Mucosa of gallbladder (tissue), 1 donor: ENCODE measurements around the gene SRI. TPM values are rescaled to one million over a fixed set of nuclear protein-coding genes. Genes with fewer than 3 reads are reported as not detected.
"Not testable (repeated sequence)": the region's sequence is repeated elsewhere in the genome, so short reads cannot be mapped to it uniquely, and the experiment has no call there.

Experiments used
- DNase-seq: peaks from one replicate; pipeline ENCODE4 v3.0.0-alpha.2; 2020; ENCODE audit warnings: low spot score
- total RNA-seq: library from RNA; stranded (reverse); gene quantifications from one replicate; pipeline ENCODE4 v1.2.1, GENCODE V29; 2021
- donor health status: DM: no; HTN: no; CAD: no.

SRI gene
- total RNA-seq, 1 donor from 2014 or later = 77.8 TPM

DNA sequence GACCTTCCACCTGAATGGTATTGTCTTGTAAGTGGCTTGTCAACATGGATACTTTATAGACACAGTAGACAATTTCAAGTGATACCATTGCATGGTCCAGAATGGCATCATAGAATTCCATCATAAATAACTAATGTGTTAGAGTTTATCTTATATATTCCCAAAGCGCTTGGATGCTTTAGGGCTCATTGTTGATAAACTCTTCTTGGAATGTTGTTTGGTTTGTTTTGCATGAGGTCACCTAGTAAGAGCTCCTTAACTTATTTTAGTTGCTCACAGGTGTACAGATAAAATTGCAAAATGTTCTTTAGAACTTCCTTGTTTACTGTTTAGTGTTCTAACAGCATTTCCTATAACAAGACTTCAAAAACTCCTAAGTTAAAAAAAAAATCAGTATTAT lies 36.8 kb downstream of the SRI start:
- no peak for DNase-seq

DNA sequence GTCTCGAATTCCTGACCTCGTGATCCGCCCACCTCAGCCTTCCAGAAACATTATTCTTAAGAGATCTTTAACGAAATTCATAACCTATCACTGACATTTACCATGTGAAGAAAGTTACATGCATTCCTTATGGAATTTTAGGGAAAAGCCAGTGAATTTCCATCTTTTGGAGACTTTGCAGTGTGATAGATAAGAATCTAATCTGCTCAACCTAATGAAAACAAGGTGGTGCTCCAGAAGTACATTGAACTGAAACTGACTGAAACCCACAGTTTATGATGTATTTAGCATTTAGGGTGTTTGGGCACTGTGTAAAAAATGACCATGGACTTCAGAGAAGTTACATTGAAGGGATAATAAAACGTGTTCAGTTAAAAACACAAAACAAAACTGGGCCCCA lies 43.6 kb downstream of the SRI start:
- DNase-seq = no peak

DNA sequence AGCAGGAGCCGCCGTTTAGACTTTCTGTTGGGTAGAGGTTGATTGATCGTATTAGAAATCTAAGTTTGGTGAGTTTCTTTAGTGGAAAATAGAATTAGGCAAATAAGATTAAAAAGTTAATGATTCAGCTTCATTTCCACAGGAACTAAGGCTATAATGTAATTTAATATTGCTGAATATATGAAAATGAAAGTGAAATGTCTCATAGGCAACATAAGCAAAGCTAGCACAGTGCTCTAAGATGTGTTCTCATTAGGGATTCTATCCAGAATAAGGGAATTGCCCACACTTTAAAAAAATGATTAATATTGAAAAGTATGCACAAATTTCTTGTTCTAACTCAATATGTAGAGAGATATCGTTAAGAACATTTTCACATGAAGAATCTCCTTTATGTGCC lies 47.0 kb downstream of the SRI start:
- DNase-seq = no peak

DNA sequence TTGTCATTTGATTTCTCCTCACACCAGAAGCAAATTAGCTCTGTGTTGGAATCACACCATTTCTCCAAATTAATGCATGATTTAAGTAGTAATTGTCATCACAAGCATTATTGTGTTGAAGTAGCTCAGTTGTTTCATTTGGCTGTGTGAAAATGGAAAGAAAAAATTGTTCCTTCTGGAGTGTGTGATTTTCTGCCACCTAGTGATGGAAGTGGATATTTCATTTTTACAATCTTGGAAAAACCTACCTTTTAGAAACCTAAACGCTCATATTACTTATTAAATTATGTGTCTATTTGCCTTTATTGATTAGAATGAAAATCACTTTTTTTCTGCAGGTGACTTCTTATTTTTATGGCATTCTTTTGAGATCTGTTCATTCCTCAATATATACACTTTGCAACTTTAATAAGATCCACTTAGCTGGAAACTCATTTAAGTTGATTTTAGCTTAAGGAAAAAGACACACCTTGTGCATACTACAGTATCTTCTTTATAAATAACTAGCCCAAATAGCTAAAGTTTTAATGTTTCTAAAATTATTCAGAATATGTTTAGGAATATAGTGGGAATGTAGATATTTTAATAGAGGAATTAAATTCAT lies 50.0 kb downstream of the SRI start:
- DNase-seq = no peak

DNA sequence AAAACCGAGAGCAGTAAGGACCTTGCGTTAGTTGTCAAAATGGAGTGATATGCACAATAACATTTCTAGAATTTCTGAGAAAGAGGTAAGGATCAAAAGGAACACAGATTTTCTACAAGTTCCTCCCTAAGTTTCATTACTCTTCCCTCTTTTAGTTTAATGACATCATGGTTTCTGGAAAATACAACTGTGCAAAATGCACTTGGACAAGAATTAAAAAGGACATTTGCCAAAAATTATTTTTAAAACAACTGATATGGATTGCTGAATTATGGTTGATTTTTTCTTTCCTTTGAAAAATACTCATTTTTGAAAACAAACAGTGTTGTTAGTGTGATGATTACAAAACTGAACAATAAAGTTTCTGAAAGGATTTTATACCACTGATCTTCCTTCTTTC lies 52.1 kb downstream of the SRI start:
- no peak for DNase-seq

DNA sequence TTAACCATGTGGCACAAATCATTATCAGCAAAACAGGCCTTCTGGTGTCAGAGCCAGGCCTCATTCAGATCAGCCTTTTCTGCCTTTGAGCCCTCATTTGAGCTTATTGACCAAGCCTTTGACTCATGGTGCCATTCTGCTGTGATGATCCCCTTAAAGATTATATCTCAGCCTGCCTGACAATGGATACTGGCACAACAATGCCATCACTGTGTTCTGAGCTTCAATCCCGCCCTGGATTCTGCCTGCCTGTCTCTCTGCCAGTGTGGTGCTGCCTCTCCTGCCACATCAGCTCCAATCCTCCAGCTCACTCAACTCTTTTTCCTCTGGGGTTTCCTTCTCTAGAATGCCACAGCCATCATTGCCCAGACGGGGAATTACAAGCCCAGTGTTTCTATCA lies 52.6 kb downstream of the SRI start:
- no peak for DNase-seq

DNA sequence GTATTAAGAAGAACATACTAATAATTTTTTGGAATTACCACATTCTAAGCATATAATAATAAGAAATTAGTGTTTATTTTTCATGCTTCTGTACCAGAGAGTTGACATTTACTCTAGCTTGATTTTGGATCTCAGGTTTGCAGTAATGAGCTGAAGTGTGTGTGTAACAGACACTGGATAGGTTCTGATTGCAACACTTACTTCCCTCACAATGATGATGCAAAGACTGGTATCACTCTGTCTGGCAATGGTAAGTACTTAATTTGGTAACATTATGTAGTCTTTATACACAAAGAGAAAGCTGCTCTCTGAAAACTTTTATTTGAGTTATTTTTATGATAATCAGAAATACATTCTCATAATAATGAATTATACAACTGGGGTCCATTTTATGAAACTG lies 54.1 kb downstream of the SRI start:
- DNase-seq = no peak

DNA sequence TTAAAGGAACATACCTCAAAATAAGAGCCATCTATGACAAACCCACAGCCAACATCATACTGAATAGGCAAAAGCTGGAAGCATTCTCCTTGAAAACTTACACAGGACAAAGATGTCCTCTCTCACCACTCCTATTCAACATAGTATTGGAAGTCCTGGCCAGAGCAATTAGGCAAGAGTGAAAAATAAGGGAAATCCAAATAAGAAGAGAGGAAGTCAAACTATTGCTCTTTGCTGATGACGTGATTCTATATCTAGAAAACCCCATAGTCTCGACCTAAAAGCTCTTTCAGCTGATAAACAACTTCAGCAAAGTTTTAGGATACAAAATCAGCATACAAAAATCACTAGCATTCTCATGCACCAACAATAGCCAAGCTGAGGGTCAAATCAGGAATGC lies 60.1 kb downstream of the SRI start:
- DNase-seq = not testable (repeated sequence)

DNA sequence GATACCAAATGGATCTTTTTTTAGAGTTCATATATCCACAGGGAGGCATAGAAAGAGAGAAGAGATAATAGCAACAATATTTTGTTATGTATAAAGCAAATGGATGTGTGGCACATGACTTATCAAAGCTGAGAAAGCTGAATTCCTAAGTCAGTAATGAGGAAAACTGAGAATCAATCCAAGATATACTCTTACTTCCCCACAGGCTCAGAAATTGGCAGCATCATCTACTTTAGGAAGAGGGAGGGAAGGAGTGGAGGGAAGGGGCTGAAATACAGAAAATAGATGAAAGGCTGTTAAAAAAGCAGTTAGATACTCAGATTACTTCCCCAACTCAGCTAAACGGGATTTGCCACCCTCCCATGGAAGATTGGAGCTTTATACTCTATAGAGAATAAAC lies 63.5 kb downstream of the SRI start:
- DNase-seq = no peak

DNA sequence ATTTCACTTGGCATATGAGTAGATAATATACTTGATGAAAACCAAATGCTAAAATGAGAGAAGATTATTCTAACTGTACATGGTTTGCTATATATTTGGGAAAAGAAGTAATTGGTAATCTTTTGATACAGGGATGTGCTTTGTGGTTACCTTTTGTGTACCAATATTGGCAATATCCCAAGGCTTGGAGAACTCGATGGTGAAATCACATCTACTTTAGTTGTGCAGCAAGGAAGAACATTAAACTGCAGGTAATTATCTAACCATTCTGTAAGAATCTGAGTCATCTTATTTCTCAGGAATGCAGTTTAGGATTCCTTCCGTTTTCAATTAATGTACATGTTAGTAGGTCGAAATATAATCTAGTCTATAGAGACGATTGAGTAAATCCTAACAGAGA lies 64.1 kb downstream of the SRI start:
- no peak for DNase-seq

Other genes with a start within 250 kb of the SRI start
- gene STEAP4, start 86.9 kb upstream of the SRI start, total RNA-seq = 9.8 TPM